GM18951 (cell line): Measurements from ENCODE around the gene MEIOB.
"Not testable (repeated sequence)": the region's sequence is repeated elsewhere in the genome, so short reads cannot be mapped to it uniquely, and the experiment has no call there.

Source experiments
- POLR2A ChIP-seq: IDR thresholded peaks from 4 replicates; pipeline ENCODE4 v1.6.1; 2011; ENCODE audit warnings: mild to moderate bottlenecking; ENCODE audit not compliant: insufficient read length, insufficient read depth; ENCODE audit errors: extremely low read depth
- in situ Hi-C: fragments of 300-500 bp; cut with MboI; formaldehyde crosslinking; loops from one replicate; pipeline ENCODE4 v1.12.0; 2022; ENCODE audit warnings: low sequenced_read_pairs, mixed read lengths, inconsistent platforms; ENCODE audit not compliant: unreplicated experiment

The MEIOB gene

GRCh38 chr16:1878256-1878655 is 6.3 kb upstream of the MEIOB start:
- TF ChIP-seq POLR2A = no peak
- in situ Hi-C loops = no loop called here

- no peak for TF ChIP-seq POLR2A
- in situ Hi-C loops = no loop called here
These were observed 5.8 kb upstream of the MEIOB start for GRCh38 chr16:1877804-1878203.

GRCh38 chr16:1877089-1877488 is 5.1 kb upstream of the MEIOB start:
- in situ Hi-C loops = no loop called here
- TF ChIP-seq POLR2A = no peak

- in situ Hi-C loops = no loop called here
- no peak for TF ChIP-seq POLR2A
These were observed 4.5 kb upstream of the MEIOB start for GRCh38 chr16:1876468-1876867.

- in situ Hi-C loops = not testable (repeated sequence)
These were observed 4.1 kb upstream of the MEIOB start for GRCh38 chr16:1876066-1876465.

- in situ Hi-C loops = no loop called here
- TF ChIP-seq POLR2A = no peak
These were observed 2.9 kb upstream of the MEIOB start for GRCh38 chr16:1874854-1875253.

GRCh38 chr16:1870365-1871082 is 1.4 kb downstream of the MEIOB start:
- in situ Hi-C loops = no loop called here
- no peak for TF ChIP-seq POLR2A

- in situ Hi-C loops = no loop called here
- no peak for TF ChIP-seq POLR2A
These were observed 5.9 kb downstream of the MEIOB start for GRCh38 chr16:1865902-1866690.

- in situ Hi-C loops = no loop called here
- no peak for TF ChIP-seq POLR2A
These were observed 8.1 kb downstream of the MEIOB start for GRCh38 chr16:1863681-1864460.

- in situ Hi-C loops = no loop called here
These were observed 9.6 kb downstream of the MEIOB start for GRCh38 chr16:1862394-1862793.

GRCh38 chr16:1861730-1862129 is 10.2 kb downstream of the MEIOB start:
- in situ Hi-C loops = no loop called here
- TF ChIP-seq POLR2A = no peak

More at GRCh38 chr16:1862394-1862793, 9.6 kb downstream of the MEIOB start:
- TF ChIP-seq POLR2A = no peak

- TF ChIP-seq POLR2A = no peak
- in situ Hi-C loops = no loop called here
These were observed 12.3 kb downstream of the MEIOB start for GRCh38 chr16:1859650-1860049.

GRCh38 chr16:1858189-1858865 is 13.6 kb downstream of the MEIOB start:
- no peak for TF ChIP-seq POLR2A
- in situ Hi-C loops = no loop called here
